ENCODE measurements around the gene ARL15. TPM values are rescaled to one million over a fixed set of nuclear protein-coding genes. Genes with fewer than 3 reads are reported as not detected.

Gene ARL15
- total RNA-seq, 1 donor from 2014 or later = 10.4 TPM

DNA sequence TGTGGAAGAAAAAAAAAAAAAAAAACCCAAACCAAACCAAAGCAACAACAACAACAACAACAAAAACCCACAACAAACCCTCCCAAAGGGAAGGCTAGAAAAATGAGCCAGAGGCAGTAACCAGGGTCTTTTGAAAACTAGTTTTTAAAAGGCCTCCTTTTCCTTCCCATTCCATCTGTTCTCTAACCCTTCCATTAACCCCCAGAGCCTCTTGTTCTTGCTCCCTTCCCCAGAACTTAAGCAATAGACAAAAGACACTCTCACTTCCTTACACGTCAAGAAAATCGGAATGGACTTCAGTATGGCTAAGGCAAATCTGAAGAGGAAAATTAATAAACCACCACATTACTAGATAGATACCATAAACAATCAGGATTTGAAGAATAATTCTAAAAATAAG is 292.8 kb downstream of the ARL15 start:
- Mint-ChIP-seq H3K27me3 (ENCODE audit: insufficient read depth) (no peaks in the 10 kb centered on the region), H3K4me3 (no peak overlapping the region), H3K27ac (no peak overlapping the region), H3K4me1 (ENCODE audit: low read depth) (peaks cover 29% of the 10 kb centered on the region), H3K36me3 (ENCODE audit: low read depth) (peaks cover 19% of the 10 kb centered on the region), H3K9me3 (peaks cover 19% of the 10 kb centered on the region)
- intact Hi-C loops (cut with micrococcal nuclease) = no loop called here
- no peak for DNase-seq (ENCODE audit: low spot score)

DNA sequence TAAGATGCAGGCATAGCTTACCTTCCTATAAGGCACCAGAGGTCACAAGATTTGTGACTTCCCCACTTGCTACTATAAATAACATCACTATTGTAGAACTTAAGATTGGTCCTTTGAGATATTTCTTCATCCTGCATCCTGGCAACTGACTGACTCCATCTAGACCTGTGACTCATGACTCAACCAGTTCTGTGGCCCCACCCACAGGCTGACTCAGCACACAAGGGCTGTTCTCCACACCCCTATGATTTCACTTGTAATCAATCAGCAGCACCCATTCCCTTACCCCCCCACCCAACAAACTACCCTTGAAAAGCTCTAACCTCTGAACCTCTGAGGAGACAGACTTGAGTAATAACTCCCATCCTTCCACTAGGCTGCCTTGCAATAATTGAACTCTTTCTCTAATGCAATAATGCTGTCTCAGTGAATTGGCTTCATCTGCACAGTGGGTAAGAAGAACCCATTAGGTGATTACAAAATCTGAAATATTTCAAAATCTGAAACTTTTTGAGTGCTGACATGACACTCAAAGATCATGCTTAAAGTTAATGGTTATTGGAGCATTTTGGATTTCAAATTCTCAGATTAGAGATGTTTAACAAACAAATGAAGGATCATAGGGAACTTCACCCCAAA is 296.7 kb downstream of the ARL15 start:
- Mint-ChIP-seq H3K27me3 (ENCODE audit: insufficient read depth) (no peaks in the 10 kb centered on the region), H3K36me3 (ENCODE audit: low read depth) (peaks cover 19% of the 10 kb centered on the region), H3K27ac (no peak overlapping the region), H3K9me3 (peaks cover 19% of the 10 kb centered on the region), H3K4me1 (ENCODE audit: low read depth) (peaks cover 13% of the 10 kb centered on the region), H3K4me3 (no peak overlapping the region)
- intact Hi-C loops (cut with micrococcal nuclease) = no loop called here
- DNase-seq (ENCODE audit: low spot score) = peak; percentile 23

- H3K4me1 Mint-ChIP-seq (ENCODE audit: low read depth) = peaks cover 13% of the 10 kb centered on the region
- H3K36me3 Mint-ChIP-seq (ENCODE audit: low read depth) = peaks cover 12% of the 10 kb centered on the region
- DNase-seq (ENCODE audit: low spot score) = no peak
- peaks cover 18% of the 10 kb centered on the region for H3K9me3 Mint-ChIP-seq
- H3K4me3 Mint-ChIP-seq = no peak overlapping the region
- no peaks in the 10 kb centered on the region for H3K27me3 Mint-ChIP-seq (ENCODE audit: insufficient read depth)
- intact Hi-C loops (cut with micrococcal nuclease) = no loop called here
- no peak overlapping the region for H3K27ac Mint-ChIP-seq
These were observed 300.5 kb downstream of the ARL15 start for GRCh38 chr5:54009828-54010227.

DNA sequence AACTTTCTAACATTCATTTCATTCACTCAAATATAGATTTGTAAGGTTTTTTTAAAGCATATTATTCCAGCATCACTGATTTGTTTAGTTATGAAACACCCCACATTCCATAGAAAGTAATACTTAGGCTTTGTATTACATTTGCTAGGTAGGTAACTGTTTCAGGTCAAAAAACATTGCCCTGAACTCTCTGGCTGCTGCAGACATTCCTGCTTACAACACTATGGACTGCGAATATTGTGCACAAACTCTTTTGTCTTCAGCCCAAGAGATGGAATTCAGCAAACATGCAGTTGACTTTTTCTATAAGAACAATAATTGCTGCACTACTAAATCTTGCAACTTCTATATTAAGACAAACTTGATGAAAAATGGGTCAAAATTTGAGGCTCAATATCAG is 301.0 kb downstream of the ARL15 start:
- peaks cover 14% of the 10 kb centered on the region for H3K9me3 Mint-ChIP-seq
- H3K27ac Mint-ChIP-seq = no peak overlapping the region
- peaks cover 11% of the 10 kb centered on the region for H3K36me3 Mint-ChIP-seq (ENCODE audit: low read depth)
- H3K4me1 Mint-ChIP-seq (ENCODE audit: low read depth) = peaks cover 13% of the 10 kb centered on the region
- no peak for DNase-seq (ENCODE audit: low spot score)
- H3K27me3 Mint-ChIP-seq (ENCODE audit: insufficient read depth) = no peaks in the 10 kb centered on the region
- H3K4me3 Mint-ChIP-seq = no peak overlapping the region
- intact Hi-C loops (cut with micrococcal nuclease) = no loop called here

DNA sequence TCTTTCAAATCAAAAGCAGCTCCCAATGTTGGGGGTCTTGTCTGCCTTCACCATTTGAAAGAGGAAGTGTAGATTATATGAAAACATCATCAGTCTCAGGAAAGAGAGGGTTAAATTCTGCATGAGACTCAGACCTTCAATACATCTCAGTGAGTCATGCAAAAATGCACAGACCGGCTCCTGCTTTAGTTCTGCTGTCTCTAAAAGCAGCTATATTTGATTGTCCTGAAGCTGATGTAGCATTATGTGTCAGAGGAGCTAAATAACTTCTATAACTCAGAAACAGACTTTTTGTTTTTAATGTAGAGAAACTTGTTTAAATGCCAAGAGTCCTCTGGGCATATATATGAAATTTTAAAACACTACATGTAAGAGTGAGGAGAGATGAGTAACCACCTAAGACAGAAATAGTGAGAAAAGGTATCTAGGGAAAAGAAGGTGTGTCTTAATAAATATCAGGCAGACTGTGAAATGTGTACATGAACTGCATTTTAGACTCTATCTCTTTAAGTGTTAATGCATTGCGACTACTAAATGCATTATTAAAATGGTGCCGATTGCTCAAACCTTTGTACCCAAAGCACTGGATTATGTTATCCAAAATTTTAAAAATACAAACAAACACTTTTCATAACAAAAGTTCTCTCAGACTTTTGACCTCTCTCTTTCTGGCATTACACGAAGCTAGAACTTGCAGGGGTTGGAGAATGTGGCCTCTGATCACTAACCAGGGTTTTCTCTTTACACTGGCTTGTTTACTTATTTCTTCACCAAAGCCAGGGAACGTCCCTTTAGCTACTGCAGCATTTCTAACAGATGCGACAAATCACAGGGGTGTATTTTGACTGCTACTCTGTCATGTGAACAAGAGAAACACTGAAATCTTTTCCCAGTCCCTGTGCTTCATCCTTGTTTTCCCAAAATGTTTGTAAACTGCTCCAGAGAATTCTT is 302.3 kb downstream of the ARL15 start:
- intact Hi-C loops (cut with micrococcal nuclease) = no loop called here
- peaks cover 1% of the 10 kb centered on the region for H3K9me3 Mint-ChIP-seq
- no peak for DNase-seq (ENCODE audit: low spot score)
- peaks cover under 1% of the 10 kb centered on the region for H3K36me3 Mint-ChIP-seq (ENCODE audit: low read depth)
- H3K4me3 Mint-ChIP-seq = no peak overlapping the region
- no peak overlapping the region for H3K27ac Mint-ChIP-seq
- peaks cover 2% of the 10 kb centered on the region for H3K4me1 Mint-ChIP-seq (ENCODE audit: low read depth)
- no peaks in the 10 kb centered on the region for H3K27me3 Mint-ChIP-seq (ENCODE audit: insufficient read depth)

- DNase-seq (ENCODE audit: low spot score) = no peak
- H3K4me1 Mint-ChIP-seq (ENCODE audit: low read depth) = no peaks in the 10 kb centered on the region
- intact Hi-C loops (cut with micrococcal nuclease) = no loop called here
- H3K27me3 Mint-ChIP-seq (ENCODE audit: insufficient read depth) = no peaks in the 10 kb centered on the region
- no peaks in the 10 kb centered on the region for H3K9me3 Mint-ChIP-seq
- H3K27ac Mint-ChIP-seq = no peak overlapping the region
- H3K4me3 Mint-ChIP-seq = no peak overlapping the region
- no peaks in the 10 kb centered on the region for H3K36me3 Mint-ChIP-seq (ENCODE audit: low read depth)
These were observed 305.7 kb downstream of the ARL15 start for GRCh38 chr5:54004697-54005096.

GRCh38 chr5:54002779-54003178 is 307.6 kb downstream of the ARL15 start:
- Mint-ChIP-seq H3K4me1 (ENCODE audit: low read depth) (no peaks in the 10 kb centered on the region), H3K36me3 (ENCODE audit: low read depth) (no peaks in the 10 kb centered on the region), H3K4me3 (no peak overlapping the region), H3K27me3 (ENCODE audit: insufficient read depth) (no peaks in the 10 kb centered on the region), H3K27ac (no peak overlapping the region), H3K9me3 (no peaks in the 10 kb centered on the region)
- intact Hi-C loops (cut with micrococcal nuclease) = no loop called here
- no peak for DNase-seq (ENCODE audit: low spot score)

- DNase-seq (ENCODE audit: low spot score) = no peak
- no peaks in the 10 kb centered on the region for H3K36me3 Mint-ChIP-seq (ENCODE audit: low read depth)
- no peak overlapping the region for H3K27ac Mint-ChIP-seq
- no peak overlapping the region for H3K4me3 Mint-ChIP-seq
- H3K9me3 Mint-ChIP-seq = no peaks in the 10 kb centered on the region
- intact Hi-C loops (cut with micrococcal nuclease) = no loop called here
- no peaks in the 10 kb centered on the region for H3K27me3 Mint-ChIP-seq (ENCODE audit: insufficient read depth)
- H3K4me1 Mint-ChIP-seq (ENCODE audit: low read depth) = no peaks in the 10 kb centered on the region
These were observed 308.2 kb downstream of the ARL15 start for GRCh38 chr5:54001976-54002775.

- Mint-ChIP-seq H3K27me3 (ENCODE audit: insufficient read depth) (no peaks in the 10 kb centered on the region), H3K36me3 (ENCODE audit: low read depth) (no peaks in the 10 kb centered on the region), H3K9me3 (no peaks in the 10 kb centered on the region), H3K27ac (no peak overlapping the region), H3K4me3 (no peak overlapping the region), H3K4me1 (ENCODE audit: low read depth) (peaks cover 7% of the 10 kb centered on the region)
- intact Hi-C loops (cut with micrococcal nuclease) = no loop called here
- no peak for DNase-seq (ENCODE audit: low spot score)
These were observed 310.4 kb downstream of the ARL15 start for GRCh38 chr5:54000011-54000410.

DNA sequence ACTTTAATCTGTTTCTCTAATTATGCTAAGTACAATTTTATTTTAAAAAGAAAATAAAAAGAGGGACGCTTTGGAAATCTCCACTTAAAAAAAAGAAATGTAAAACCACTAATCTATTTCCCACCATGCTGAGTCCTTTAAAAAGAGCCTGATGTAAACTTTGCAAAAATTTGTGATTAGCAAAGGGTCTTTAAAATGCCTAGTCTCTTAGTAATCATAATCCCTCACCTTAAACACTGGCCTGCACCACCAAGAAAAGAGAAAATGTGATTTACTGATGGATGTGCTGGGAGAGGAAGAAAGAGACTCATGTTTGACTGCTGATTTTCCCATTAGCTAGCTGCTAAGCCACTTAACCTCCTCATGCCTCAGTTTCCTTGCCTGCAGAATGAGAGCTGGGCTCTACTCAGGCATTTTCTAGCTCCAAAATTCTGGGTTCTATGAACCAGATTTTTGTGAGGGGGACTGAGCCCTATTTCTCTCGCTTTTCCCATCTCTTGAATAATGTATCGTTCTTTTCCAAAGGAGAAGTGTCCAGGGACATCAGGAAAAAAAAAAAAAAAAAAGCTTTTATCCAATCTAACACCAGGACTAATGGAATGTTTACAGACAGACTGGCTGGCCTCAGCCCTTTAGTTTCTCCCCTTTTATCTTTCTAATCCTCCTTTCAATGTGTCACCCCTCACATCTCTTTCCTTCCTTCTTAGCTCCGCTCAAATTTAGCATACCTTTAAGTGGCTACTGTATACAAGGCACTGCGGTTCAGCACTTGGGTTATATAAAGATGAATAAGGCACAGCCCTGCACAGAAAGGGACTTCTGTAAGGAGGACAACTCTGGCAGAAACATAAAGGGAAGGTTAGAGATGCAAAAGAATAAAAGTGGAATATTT is 312.4 kb downstream of the ARL15 start:
- no peaks in the 10 kb centered on the region for H3K9me3 Mint-ChIP-seq
- H3K4me3 Mint-ChIP-seq = no peak overlapping the region
- H3K4me1 Mint-ChIP-seq (ENCODE audit: low read depth) = peaks cover 7% of the 10 kb centered on the region
- H3K27ac Mint-ChIP-seq = no peak overlapping the region
- no peak for DNase-seq (ENCODE audit: low spot score)
- no peaks in the 10 kb centered on the region for H3K36me3 Mint-ChIP-seq (ENCODE audit: low read depth)
- no peaks in the 10 kb centered on the region for H3K27me3 Mint-ChIP-seq (ENCODE audit: insufficient read depth)
- intact Hi-C loops (cut with micrococcal nuclease) = no loop called here

GRCh38 chr5:53996008-53996407 is 314.4 kb downstream of the ARL15 start:
- Mint-ChIP-seq H3K9me3 (no peaks in the 10 kb centered on the region), H3K4me1 (ENCODE audit: low read depth) (peaks cover 7% of the 10 kb centered on the region), H3K27ac (no peak overlapping the region), H3K4me3 (no peak overlapping the region), H3K27me3 (ENCODE audit: insufficient read depth) (no peaks in the 10 kb centered on the region), H3K36me3 (ENCODE audit: low read depth) (no peaks in the 10 kb centered on the region)
- intact Hi-C loops (cut with micrococcal nuclease) = no loop called here
- no peak for DNase-seq (ENCODE audit: low spot score)

DNA sequence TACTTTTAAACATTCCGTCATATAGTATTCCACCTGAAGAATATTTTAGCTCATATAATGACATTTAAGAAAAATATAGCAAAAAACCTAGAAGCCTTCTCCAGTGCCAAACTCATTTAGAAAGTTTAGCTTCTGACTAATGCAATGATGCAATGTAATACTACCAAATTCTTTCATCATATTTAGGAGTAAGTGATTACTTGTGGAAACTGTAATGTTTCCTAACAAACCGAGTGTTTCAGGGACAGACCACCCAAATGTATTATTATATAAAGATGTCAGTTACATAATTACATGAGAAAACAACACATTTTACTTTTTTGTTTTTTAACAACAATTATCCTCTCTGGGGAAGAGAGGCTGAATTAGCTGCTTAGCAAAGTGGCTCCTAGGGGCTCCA is 316.2 kb downstream of the ARL15 start:
- no peaks in the 10 kb centered on the region for H3K36me3 Mint-ChIP-seq (ENCODE audit: low read depth)
- H3K9me3 Mint-ChIP-seq = no peaks in the 10 kb centered on the region
- peaks cover 7% of the 10 kb centered on the region for H3K4me1 Mint-ChIP-seq (ENCODE audit: low read depth)
- no peak overlapping the region for H3K27ac Mint-ChIP-seq
- no peak overlapping the region for H3K4me3 Mint-ChIP-seq
- DNase-seq (ENCODE audit: low spot score) = no peak
- intact Hi-C loops (cut with micrococcal nuclease) = no loop called here
- H3K27me3 Mint-ChIP-seq (ENCODE audit: insufficient read depth) = no peaks in the 10 kb centered on the region

All from activated T-helper 1 cell treated with anti-CD3 and anti-CD28 coated beads, Interleukin-12 subunit alpha, Interleukin-12 subunit beta, Interleukin-2, Interleukin-4 antibody, amounts not matched to agents 30 ng/mL and 10 ng/mL and 1 ng/mL, durations not matched to agents 14 hours and 24 hours and 36 hours (primary cell).